ENCODE measurements around the gene TSSK3.
A peak's percentile ranks its signal among the peaks of the same experiment; 100 is the strongest.
"Not testable (repeated sequence)": the region's sequence is repeated elsewhere in the genome, so short reads cannot be mapped to it uniquely, and the experiment has no call there.

TSSK3 gene

GRCh38 chr1:32338637-32339145 lies 23.6 kb upstream of the TSSK3 start:
- no peak for DNase-seq (ENCODE audit: low spot score)

- no peak for DNase-seq (ENCODE audit: low spot score)
Measured at GRCh38 chr1:32339363-32339978, 22.9 kb upstream of the TSSK3 start.

GRCh38 chr1:32341186-32341757 lies 21.1 kb upstream of the TSSK3 start:
- no peak for DNase-seq (ENCODE audit: low spot score)

DNA sequence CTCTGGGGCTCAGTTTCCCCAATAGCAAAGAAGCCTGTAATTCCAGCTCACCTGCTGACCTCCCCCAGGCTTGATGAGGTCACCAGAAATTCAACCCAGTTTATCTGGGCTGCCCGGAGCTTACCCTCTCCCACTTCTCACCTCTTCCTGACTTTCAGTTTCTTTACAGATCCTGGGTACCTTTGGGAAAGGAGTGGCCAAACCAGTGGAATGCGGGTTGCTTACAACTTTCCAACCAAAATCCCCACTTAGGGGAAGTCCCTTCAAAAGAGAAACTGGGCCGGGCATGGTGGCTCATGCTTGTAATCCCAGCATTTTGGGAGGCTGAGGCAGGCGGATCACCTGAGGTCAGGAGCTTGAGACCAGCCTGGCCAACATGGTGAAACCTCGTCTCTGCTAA lies 20.4 kb upstream of the TSSK3 start:
- DNase-seq (ENCODE audit: low spot score): no peak

GRCh38 chr1:32342704-32343103 lies 19.6 kb upstream of the TSSK3 start:
- no peak for DNase-seq (ENCODE audit: low spot score)

GRCh38 chr1:32345289-32345827 lies 17.0 kb upstream of the TSSK3 start:
- no peak for DNase-seq (ENCODE audit: low spot score)

DNA sequence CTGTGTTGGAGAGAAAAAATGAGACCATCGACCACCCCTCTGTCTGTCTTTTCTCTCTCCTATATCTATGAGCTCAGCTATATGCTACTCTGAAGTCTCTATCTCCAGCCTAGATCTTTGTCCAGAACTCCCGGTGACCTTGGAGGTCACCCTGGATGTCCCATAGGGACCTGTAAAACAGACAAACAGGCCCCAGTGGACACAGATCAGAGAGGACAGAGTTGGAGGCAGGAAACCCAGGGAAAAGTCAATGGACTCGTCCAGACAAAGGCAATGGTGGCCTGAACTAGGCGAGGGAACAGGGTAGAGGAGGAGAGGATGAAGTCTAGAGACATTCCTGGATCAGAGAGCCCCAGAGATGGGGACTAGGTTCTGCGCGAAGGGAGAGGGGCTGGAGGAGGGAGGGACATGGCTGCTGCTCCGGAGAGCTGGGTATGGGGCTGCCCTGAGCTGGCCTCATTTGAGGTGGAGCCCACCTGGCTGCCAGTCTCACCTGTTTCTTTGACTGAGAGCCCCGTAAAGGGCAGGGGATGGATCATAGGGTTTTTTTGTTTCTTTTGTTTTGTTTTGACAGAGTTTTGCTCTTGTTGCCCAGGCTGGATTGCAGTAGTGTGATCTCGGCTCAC lies 15.7 kb upstream of the TSSK3 start:
- DNase-seq (ENCODE audit: low spot score): no peak

- DNase-seq (ENCODE audit: low spot score): no peak
Measured at GRCh38 chr1:32349211-32349708, 13.1 kb upstream of the TSSK3 start.

DNA sequence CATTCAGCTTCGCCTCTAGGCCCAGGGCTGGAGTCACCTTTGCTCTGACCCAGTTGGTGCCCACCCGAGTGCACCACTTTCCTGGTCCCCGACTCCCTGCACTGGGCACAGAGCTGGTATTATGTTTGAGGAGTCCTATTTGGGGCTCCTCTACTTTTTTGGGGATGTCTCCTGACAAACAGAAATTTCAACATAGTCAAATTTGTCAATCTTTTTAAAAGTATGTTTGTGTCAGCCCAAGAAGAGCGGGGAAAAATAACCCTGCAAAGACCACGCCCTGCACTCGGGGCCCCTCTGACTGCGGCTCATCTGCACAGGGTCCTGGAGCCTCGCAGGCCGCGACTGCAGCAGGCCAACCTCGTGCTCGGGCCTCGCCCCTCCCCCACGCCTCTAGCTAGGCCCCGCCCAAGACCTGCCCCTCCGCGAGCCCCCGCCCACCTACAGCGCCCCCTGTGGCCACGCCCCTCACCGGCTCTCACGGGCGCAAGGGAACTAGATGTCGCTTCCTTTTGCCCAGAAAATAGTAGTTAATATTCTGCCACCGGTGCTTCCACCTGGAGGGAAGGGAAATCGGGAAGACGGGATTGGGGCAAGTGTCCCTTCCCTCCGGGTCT lies 11.4 kb upstream of the TSSK3 start:
- DNase-seq (ENCODE audit: low spot score): peak; percentile 93

- DNase-seq (ENCODE audit: low spot score): peak; percentile 99
Measured at GRCh38 chr1:32351399-32352238, 10.7 kb upstream of the TSSK3 start.

- DNase-seq (ENCODE audit: low spot score): no peak
Measured at GRCh38 chr1:32352239-32352745, 10.0 kb upstream of the TSSK3 start.

- no peak for DNase-seq (ENCODE audit: low spot score)
Measured at GRCh38 chr1:32352831-32353383, 9.4 kb upstream of the TSSK3 start.

- no peak for DNase-seq (ENCODE audit: low spot score)
Measured at GRCh38 chr1:32353431-32353830, 8.9 kb upstream of the TSSK3 start.

GRCh38 chr1:32353886-32354570 lies 8.3 kb upstream of the TSSK3 start:
- DNase-seq (ENCODE audit: low spot score): no peak

- not testable (repeated sequence) for DNase-seq (ENCODE audit: low spot score)
Measured at GRCh38 chr1:32355778-32356177, 6.6 kb upstream of the TSSK3 start.

DNA sequence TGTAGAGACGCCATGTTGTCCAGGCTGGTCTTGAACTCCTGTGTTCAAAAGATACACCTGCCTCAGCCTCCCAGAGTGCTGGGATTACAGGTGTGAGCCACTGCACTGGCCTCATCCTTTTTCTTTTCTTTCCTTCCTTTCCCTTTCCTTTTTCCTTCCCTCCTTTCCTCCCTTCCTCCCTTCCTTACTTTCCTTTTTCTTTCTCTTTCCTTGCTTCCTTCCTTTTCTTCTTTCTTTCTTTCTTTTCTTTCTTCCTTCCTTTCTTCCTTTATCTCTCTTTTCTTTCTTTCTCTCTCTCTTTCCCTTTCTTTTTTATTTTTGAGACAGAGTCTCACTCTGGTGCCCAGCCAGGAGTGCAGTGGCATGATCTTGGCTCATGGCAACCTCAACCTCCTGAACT lies 5.9 kb upstream of the TSSK3 start:
- DNase-seq (ENCODE audit: low spot score): no peak

DNA sequence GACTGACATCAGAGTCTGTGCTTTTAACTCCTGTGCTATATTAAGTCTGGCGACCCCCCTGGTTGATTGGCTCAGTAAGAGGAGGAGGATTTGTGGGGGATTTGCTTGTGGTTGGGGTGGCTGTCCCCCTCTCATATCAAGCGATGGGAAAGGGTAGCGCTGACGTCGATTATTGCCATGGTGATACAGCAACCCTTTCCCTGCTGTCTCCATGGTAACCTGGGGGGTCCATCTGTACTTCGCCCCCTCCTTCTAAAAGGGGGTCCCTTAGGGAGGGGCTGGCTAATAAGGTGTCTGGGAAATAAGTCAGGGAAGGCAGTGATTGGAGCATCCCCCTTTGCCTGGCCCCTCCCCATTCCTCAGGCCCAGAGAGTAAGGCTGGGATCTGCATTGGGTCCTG lies 4.7 kb upstream of the TSSK3 start:
- DNase-seq (ENCODE audit: low spot score): no peak

- DNase-seq (ENCODE audit: low spot score): no peak
Measured at GRCh38 chr1:32358435-32358834, 3.9 kb upstream of the TSSK3 start.

GRCh38 chr1:32361308-32361673 lies 1.0 kb upstream of the TSSK3 start:
- no peak for DNase-seq (ENCODE audit: low spot score)

DNA sequence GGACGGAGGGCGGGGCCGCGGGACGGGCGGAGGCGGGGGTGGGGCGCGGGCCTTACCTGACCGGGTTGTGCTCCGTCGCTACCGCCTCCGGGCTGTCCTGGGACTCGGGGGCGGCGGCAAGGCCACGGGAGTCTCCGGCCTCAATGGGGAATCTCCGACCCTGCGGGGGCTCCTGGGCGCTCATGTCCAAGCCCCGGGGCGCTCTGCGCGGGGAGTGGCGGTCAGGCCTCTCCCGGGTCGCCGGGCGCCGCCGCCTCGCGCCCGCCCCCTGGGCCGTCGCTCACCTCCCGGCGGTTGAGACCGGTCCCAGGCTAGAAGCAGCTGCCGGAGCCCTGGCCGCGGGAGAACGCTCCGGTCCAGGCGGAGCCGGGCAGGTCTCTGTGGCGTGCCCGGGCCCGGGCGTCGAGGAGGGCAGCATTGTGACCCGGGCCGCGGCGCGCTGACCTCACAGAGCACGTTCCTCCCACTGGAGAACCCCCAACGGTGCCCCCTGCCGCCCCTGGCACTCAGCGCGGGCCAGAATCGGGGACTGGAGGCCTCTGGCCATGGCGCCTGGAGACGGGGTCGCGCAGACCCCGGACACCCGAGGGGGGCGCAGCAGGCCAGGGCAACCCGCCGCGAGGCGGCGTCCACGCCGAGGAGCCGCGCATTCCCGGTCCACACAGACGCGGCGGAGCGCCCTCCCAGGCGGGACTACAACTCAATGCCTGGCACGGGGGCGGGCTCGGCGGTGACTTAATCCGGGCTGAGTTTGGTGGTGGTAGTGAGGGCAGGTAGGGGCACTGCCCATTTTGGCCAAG lies 465 bp upstream of the TSSK3 start:
- DNase-seq (ENCODE audit: low spot score): peak; percentile 77
